Endothelial cell of hepatic sinusoid (primary cell): Measurements from ENCODE around the gene BTBD17.

Source experiments
- in situ Hi-C: cut with HindIII; loops from 2 replicates; pipeline ENCODE4 v1.10.0; 2017; ENCODE audit warnings: low sequenced_read_pairs

BTBD17 gene

DNA sequence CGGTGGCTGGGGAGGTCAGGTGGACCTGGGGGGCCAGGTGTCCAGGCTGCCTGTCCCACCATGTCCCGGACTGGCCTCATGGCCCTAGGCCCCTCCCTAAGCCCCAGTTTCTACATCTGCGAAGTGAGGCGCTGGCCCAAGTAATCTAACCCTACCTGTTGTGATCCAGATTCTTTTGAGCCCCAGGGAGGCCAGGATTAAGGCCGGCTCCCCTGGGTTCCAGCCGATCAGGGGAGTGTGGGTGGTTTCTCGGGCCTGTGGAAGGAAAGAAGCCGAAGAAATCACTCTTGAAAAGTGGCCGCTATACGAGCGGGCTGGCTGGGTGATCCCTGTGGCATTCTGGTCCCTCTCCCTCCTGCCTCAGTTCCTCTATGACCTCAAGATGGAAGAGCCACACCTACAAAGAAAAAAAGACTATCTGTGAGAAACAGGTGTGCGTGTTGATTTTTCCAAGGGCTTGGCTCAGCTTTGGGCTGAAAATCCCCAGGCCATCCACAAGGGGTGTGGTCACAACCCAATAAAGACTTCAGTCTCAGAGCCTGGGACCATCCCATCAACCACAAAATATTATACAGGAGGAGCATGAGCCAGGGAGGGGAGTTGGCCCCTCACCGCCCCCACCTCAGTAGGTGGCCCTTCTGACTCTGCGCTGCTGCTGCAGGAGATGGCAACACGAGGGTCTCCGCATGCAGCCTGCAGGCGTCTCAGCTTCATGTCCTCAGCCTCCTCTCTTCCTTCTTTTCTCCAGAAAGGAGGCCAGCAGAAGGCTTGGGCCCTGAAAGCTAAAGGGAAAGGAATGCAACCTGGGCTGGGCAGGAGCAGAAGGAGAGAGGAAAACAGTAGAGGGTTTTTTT, 25.9 kb upstream of the BTBD17 start:
- in situ Hi-C loops, result no loop called here

DNA sequence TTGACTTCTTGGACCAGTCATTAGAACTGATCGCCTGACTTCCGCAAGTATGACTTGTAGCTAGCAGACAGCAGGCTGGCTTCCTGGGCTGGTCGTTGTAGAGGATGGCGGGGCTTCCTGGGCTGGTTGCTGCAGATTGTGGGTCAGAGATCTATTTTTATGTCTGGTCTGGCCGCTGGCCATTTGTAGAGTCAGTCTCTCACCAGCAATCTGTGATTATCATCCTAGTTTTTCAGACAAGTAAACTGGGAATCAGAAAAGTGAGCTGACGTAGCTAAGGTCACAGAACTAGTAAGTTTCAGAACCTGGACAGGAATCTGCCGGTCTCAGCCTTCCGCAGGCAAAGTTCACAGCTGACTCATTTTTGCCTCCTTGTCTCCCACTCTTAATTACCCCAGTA, 24.7 kb upstream of the BTBD17 start:
- in situ Hi-C loops, result no loop called here

GRCh38 chr17:74385201-74385600, 23.5 kb upstream of the BTBD17 start:
- in situ Hi-C loops, result no loop called here

GRCh38 chr17:74383141-74383540, 21.5 kb upstream of the BTBD17 start:
- in situ Hi-C loops, result no loop called here

- in situ Hi-C loops, result no loop called here
These were observed 19.5 kb upstream of the BTBD17 start for GRCh38 chr17:74380959-74381808.

DNA sequence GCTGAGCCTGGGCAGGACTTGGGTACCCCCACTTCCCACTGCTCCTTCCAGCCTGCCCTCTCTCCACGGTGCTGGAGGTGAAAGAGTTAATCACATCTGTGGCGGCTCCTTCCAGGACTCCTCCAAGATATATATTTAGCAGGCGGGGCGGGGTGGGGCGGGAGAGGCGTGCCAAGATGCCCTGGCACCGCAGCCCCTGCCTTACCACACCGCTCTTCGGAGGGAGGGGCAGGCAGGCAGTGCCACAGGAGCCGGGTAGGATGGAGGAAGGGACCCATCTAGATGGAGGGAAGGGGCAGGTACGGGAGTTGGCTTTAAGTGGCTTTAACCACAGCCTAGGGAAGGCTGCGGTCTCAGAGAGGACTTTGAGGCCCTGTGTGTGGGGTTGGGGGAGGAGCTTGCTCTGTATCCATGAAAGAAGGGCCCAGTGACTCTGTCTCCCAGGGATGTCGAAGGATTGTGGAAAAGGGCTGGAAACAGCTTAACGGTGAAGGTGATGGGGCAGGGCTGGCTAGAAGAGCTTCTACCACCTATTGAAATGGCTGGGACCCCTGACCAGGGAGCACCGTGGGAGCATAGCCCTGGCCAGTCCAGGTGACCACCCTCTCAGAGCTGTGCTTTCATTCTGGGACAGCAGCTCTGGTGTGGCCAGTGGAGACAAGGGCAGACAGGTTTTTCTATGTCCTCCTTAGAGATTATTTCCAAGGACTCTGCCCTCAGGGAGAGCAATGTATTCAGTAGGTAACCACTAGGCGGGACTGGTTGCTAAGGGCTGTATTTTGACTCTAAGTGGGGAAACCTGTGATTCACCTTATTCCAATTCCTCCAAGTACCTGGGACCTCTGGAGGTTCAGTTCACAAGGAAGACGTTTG, 18.7 kb upstream of the BTBD17 start:
- in situ Hi-C loops, result no loop called here

DNA sequence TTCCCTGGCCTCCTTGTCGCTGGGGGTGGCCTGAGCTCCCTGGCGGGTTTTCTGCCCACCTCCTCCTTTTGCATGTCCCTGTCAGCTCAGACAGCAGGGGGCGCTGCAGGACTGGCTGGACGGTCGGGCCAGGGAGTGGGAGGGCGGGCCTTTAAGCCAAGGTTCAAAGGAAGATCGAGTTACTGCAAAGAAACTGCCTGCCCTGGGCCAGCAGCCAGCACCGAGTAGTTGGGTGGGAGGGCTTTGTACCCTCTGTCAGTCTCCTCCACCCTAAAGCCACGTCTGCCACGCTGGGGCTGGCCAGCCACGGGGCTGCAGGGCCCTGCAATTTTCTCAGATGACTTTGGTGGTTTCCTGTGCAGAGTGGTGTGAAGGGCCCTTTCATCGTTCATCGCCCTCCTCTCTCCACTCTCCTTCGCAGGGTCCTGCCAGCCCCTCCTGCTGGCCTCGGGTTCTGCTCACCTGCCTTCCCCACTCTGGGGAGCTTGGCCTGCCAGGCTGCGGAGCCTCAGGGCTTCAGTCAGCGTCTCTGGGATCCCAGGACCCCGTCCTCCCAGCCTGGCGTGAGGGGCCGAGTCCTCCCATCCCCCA, 17.9 kb upstream of the BTBD17 start:
- in situ Hi-C loops, result loop anchor here (5.0 kb wide), 1 partner anchor 98 kb away; no protein-coding TSS in a partner anchor

DNA sequence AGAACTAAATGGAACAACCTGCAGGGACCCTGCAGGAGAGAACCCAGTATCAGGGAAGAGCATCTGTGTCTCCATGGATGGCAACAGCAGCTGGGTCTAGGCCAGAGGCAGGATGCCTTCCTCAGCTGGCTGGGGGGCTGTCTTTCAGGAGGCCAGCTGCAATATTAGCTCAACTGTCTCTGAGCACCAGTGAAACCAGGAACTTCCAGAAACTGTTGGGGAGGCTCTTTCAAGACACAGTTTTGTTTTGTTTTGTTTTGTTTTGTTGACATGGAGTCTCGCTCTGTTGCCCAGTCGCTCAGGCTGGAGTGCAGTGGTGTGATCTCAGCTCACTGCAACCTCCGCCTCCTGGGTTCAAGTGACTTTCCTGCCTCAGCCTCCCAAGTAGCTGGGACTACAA, 13.2 kb upstream of the BTBD17 start:
- in situ Hi-C loops, result loop anchor here (5.0 kb wide), 1 partner anchor 102 kb away; no protein-coding TSS in a partner anchor

GRCh38 chr17:74373838-74374606, 12.4 kb upstream of the BTBD17 start:
- in situ Hi-C loops, result no loop called here

DNA sequence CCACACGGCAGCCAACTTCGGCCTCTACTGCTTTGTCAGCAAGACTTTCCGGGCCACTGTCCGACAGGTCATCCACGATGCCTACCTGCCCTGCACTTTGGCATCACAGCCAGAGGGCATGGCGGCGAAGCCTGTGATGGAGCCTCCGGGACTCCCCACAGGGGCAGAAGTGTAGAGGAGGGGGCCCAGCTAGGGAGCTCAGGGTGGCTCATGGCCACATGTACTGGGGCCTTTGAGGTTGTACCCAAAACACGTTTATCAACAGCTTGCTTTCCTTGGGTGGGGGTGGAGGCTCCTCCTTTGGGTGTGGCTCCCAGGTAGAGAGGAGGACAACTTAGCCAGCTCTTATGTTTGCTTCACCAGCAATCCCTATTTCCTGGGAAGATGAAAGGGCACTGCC, 10.8 kb upstream of the BTBD17 start:
- in situ Hi-C loops, result no loop called here

- in situ Hi-C loops, result no loop called here
These were observed 10.0 kb upstream of the BTBD17 start for GRCh38 chr17:74371653-74372147.

DNA sequence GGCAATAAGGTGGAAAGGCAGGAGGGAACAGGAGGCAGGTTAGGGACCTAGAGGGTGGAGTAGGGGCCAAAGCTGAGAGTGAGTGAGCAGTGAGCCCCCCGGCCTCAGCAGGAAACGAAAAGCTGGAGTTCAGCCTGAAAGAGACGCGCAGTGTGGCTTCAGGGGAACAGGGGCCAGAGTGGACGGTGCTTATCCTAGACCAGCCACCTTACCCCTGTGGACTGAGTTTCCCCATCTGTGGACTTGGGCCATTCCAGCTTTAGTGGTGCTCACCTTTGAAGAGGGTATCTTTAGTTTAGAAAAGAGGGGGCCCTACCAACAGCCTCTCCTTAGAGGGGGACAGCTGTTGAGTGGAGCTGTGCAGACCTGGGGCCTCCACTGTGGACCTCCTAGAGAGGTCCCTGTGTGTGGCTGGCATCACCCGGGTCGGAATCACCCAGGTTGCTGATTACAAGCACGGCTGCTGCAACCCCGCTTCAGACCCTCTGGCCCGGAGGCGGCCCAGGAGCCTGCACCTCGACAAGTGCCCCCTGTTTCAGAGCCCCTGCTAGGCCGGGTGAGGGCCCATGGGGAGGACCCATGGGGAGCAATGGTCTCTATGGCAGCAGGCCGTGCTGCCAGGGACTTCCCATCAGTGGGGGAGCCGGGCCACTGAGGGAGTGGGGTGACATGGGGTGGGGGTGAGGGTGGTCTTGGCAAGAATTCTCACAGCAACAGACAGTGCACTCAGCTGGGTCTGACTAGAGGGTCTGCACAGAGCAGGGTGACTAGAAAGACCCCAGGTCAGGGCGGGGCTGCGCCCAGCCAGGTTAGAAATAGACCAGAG, 8.2 kb upstream of the BTBD17 start:
- in situ Hi-C loops, result no loop called here

DNA sequence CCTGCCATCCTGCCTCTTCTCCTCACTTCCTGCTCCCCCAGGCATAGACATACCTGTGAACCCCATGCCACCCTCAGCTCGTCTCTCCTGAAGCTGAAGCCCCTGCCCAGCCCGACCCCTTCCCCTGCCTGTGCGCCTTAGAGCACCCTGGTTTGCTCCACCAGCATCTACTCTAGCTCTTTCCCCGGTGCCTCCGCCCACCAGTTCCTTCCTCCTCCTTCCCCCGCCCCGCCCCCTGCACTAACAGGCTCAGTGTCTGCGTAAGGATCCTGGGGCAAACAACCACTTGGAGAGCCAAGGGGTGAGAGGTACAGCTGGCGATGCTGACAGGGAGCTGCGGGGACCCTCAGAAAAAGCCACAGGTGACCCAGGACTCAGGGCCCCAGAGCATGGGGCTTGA, 7.6 kb upstream of the BTBD17 start:
- in situ Hi-C loops, result no loop called here

DNA sequence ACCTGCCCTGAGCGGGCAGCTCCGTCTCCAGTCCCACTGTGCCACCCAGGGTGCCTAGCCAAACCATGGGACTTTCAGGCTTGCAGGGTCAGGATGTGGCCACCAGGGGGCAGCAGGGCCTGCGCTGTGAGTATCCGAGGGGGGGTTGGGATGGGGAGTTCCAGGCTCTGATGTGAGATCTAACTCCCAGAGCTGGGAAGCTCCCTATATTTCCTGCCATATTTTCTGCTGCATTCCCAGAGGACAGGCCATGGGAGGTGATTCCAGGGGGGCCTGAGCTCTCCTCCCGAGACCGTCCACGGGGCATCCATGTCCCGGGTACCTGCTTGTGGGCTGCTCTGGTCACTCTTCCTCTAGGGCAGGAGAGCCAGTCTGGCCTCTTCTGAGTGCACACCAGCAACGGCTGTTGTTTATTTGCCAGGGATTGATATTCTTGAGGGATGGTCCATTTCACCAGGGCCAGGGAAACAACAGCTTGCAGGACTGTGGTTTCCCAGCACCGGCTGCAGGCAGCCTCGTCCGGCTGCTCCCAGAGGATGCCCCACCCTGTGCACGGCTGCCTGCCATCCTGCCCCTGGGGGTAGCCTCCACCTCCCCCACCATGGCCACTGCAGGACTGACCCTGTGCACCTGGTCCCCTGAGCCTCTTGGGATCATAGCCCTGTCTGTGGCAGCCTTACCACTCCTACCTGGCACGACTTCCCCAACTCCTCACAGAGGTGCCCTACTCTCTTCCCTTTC, 6.8 kb upstream of the BTBD17 start:
- in situ Hi-C loops, result no loop called here

- in situ Hi-C loops, result no loop called here
These were observed 5.5 kb upstream of the BTBD17 start, which contains the start of gene GPR142 for GRCh38 chr17:74367206-74367605. Gene GPR142, plus strand, starts transcription at chr17:74367506. Its CDS starts 2,035 bp downstream, at chr17:74369541.

GRCh38 chr17:74362810-74363498, 1.3 kb upstream of the BTBD17 start:
- in situ Hi-C loops, result no loop called here

DNA sequence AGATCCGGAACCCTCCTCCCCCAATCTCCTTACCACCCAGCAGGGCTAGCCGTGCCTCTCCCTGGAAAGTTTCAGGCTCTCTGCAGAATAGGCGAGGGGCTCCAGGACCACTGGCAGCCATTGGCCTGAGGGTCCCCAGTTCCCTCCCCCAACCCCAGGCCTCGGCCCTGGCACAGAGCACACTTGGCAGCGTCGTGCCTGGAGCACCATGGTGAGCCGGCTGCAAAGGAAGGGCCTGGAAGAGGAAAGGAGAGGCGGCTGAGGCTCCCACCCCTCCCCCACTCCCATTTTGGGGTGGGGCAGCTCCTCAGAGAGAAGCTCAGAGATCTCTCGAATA, 369 bp upstream of the BTBD17 start:
- in situ Hi-C loops, result no loop called here

DNA sequence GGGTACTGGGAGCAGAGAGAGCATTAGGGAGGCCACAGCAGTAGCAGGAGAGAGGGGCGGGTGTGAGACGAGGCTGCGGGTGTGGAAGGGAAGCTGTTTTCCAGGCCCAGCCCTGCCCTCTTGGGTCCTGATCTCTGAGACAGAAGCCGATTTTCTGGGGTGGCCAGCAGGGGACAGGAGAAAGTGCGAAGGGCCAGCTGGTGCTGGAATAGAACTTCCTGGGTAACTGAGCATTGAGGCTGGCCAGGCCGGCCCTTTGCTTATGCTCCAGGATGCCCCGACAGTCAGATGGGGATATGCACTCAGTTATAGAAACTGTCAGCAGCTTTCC, 804 bp downstream of the BTBD17 start:
- in situ Hi-C loops, result no loop called here
